GM21619 (cell line): ENCODE measurements around the gene WDR53.
"Not testable (repeated sequence)": the region's sequence is repeated elsewhere in the genome, so short reads cannot be mapped to it uniquely, and the experiment has no call there.

Experiments used
- ATAC-seq: cut with Tn5 transposase; IDR thresholded peaks from one replicate; pipeline ENCODE4 v1.9.1; 2021; ENCODE audit not compliant: unreplicated experiment

The WDR53 gene

GRCh38 chr3:196568246-196569002 lies at the start of gene WDR53, which contains the start of gene FBXO45:
Gene WDR53 (minus strand): TSS chr3:196568554. CDS start chr3:196561475, 7,079 bp downstream.
Gene FBXO45 (plus strand): TSS chr3:196568660. CDS start chr3:196568985, 325 bp downstream.
- peak; percentile 93 for ATAC-seq

GRCh38 chr3:196617256-196617655 lies 48.9 kb upstream of the WDR53 start:
- no peak for ATAC-seq

- ATAC-seq: not testable (repeated sequence)
Observed at GRCh38 chr3:196615234-196615633, 46.9 kb upstream of the WDR53 start.

- ATAC-seq: no peak
Observed at GRCh38 chr3:196611761-196612483, 43.6 kb upstream of the WDR53 start.

- no peak for ATAC-seq
Observed at GRCh38 chr3:196609805-196610515, 41.6 kb upstream of the WDR53 start.

- ATAC-seq: peak; percentile 60
Observed at GRCh38 chr3:196609343-196609775, 41.0 kb upstream of the WDR53 start.

GRCh38 chr3:196608693-196609092 lies 40.3 kb upstream of the WDR53 start:
- ATAC-seq: no peak

- no peak for ATAC-seq
Observed at GRCh38 chr3:196604548-196604947, 36.2 kb upstream of the WDR53 start.

- no peak for ATAC-seq
Observed at GRCh38 chr3:196603683-196604082, 35.3 kb upstream of the WDR53 start.

- ATAC-seq: no peak
Observed at GRCh38 chr3:196602673-196603072, 34.3 kb upstream of the WDR53 start.

- no peak for ATAC-seq
Observed at GRCh38 chr3:196600359-196600758, 32.0 kb upstream of the WDR53 start.

GRCh38 chr3:196599734-196600128 lies 31.4 kb upstream of the WDR53 start:
- no peak for ATAC-seq

- ATAC-seq: not testable (repeated sequence)
Observed at GRCh38 chr3:196597971-196598733, 29.8 kb upstream of the WDR53 start.

GRCh38 chr3:196596355-196596754 lies 28.0 kb upstream of the WDR53 start:
- ATAC-seq: no peak

GRCh38 chr3:196590279-196590678 lies 21.9 kb upstream of the WDR53 start:
- no peak for ATAC-seq

- ATAC-seq: no peak
Observed at GRCh38 chr3:196585044-196585757, 16.8 kb upstream of the WDR53 start.

- no peak for ATAC-seq
Observed at GRCh38 chr3:196572389-196572788, 4.0 kb upstream of the WDR53 start.

GRCh38 chr3:196570332-196570731 lies 2.0 kb upstream of the WDR53 start:
- not testable (repeated sequence) for ATAC-seq

- peak; percentile 39 for ATAC-seq
Observed at GRCh38 chr3:196569003-196569516, 706 bp upstream of the WDR53 start.

- no peak for ATAC-seq
Observed at GRCh38 chr3:196563721-196564225, 4.6 kb downstream of the WDR53 start.
